Fibroblast of skin of scalp (primary cell): ENCODE data around the gene YPEL5.
"Not testable (repeated sequence)": the region's sequence is repeated elsewhere in the genome, so short reads cannot be mapped to it uniquely, and the experiment has no call there.

Experiments
- DNase-seq: peaks from one replicate; pipeline ENCODE4 v3.0.0-alpha.2; 2013

Gene YPEL5

GRCh38 chr2:30139131-30139870 is 7.5 kb upstream of the YPEL5 start:
- DNase-seq: no peak

DNA sequence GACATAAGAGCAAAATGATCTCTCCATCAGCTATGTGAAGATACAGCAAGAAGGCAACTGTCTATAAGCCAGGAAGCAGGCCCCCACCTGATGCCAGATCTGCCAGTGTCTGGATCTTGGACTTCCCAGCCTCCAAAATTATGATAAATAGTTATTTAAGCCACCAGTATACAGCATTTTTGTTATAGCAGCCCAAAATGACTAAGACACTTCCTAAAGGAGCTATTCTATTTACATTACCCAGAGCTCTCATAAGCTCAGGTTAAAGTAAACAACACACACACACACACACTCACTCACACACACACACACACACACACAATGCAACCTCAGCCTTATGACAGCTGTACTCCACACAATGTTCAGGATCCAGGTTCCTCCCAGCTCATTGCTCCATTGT is 5.7 kb upstream of the YPEL5 start:
- DNase-seq: no peak

DNA sequence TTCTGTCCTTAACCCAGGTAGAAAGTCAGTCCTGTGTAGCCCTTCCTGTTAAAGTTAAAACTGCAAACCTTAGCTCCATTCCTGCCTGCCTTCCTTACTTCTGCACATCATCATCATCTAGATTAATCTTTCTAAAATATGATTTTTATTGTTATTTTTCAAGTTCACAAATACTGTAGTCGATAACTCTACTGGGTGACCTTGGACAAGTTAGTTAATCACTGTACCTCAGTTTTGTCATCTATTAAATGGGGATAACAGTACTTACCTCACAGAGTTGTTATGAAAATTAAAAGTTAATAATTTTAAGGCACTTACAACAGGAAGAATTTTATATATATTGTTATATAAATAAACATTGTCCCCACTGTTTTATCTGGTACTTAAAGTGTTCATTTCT is 2.5 kb upstream of the YPEL5 start:
- no peak for DNase-seq

DNA sequence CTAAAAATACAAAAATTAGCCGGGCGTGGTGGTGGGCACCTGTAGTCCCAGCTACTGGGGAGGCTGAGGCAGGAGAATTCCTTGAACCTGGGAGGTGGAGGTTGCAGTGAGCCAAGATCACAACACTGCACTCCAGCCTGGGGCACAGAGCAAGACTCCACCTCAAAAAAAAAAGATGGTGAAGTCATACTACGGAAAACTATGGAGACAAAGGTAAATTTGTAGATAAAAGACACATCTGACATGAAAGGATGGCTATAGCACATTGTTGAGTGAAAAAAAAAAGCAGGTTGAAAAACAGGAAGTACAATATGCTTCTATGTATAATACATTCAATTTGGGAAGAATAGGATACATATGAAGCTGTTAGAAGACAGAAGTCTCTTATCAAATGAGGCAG is 1.9 kb upstream of the YPEL5 start:
- not testable (repeated sequence) for DNase-seq

GRCh38 chr2:30145826-30146336 is 926 bp upstream of the YPEL5 start:
- DNase-seq: no peak

DNA sequence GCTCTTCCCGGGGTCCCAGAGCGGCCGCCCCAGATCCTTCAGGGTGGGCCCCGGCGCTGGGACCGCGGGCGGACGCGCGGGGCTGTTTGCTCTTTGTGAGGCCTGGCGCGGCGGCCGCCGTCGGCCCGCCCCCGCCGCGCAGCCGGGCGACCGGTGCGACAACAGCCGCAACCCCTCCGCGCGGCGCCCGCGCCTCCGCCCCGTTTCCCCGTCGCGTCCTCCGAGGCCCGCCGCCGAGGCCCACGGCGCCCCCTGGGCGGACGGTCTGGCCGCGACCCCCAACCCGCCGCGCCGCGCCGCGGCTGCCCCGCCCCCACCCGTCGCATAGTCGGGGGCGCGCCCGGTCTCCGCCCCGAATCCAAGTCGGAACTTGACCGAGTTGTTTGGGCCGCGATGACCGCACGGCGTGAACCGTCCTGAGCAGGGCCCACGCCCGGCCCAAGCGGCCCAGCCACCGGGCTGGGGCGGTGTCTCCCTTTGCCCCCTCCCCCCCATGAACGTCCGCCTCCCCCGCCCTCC is 448 bp downstream of the YPEL5 start:
- no peak for DNase-seq

DNA sequence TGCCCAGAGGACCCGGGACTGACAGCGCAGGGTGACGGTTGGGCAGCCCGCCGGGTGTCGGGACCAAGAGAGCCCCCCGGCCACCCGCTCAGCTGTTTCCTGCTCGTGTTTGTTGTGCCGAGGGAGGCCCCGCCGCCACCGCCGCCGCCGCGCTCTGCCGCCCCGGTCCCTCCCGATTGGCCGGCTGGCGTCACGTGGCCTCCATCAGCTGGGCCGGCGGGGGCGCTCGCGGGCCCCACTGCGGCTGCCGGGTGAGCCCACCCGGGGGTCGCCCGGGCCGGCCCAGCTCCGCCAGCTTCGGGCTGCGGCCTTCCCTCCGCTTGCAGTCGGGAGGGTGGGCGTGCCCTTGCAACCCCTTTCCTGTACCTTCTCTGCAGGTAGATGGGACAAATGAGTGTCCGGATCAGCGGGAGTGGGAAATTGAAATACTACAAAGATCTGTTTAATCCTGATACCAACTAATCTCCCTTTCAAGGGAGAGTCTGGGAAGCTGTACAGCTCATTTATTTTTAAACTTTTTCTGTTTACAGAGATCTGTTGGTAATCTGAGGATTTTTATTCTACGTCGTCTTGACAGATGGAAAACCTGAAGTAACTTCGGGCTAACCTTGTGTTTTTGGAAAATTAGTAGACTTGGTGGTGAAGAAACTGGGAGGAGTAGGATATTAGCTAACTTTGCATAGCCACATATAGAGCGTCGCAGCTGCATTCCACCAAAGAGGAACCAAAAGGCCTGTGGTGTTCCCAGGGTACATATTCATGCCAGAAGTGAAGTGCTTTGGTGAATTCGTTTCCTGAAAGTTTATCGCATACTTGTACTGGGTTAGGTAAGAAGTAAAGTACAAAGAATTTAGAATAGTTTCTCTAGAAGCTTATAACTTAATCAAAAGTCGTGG is 1.2 kb downstream of the YPEL5 start:
- DNase-seq: peak; percentile 74

DNA sequence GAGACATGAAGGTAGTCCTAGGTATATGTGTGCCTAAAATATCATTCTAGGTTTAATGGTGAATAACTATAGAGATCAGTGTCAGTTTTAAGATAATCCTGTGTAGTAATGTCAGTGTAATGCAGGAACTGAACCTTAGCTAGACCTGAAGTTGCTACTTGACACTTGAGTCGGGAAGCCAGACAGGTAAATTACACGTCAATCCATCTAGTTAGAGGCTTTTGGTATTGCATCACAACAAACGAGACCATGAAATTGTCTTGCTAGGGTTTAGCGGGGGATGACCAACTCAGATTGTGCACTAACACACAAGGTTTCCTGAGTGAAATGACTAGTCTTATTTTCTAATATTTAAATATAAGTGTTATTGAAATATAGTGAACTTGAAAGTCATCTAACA is 2.0 kb downstream of the YPEL5 start:
- no peak for DNase-seq

- DNase-seq: no peak
Measured at GRCh38 chr2:30149513-30149912, 2.7 kb downstream of the YPEL5 start.

DNA sequence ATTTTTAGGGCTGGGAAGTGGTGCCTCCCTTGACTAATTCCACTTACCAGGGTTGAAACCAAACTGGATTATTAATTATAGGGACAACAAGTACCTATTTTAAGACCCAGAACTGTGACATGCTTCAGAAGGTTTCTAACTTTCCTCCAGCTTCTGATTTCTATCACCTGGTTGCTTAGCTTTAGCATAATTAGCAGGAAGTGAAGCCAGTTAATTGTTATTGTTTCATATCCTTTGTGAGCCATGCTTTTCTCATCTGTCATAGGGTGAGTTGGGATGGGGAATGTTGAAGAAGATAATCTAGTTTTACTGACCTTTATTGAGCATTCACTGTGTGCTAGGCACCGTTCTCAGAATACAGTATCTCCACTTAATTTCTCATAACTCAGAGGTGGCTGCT is 3.2 kb downstream of the YPEL5 start:
- no peak for DNase-seq

DNA sequence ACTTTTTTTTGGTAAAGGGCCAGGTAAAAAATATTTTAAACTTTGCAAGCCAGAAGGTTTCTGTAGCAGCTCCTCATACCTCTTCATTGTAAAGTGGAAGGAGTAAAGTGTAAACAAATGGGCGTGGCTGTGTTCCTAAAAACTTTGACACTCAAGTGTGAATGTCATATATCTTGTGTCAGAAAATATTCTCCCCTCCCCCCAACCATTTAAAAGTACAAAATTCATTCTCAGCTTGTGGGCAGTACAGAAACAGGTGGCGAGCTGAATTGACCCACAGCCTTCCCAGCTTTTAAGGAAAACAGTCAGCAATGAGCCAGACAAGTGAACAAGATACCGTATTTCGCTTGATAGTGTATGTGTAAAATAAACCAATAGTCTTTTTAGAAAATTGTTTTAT is 4.0 kb downstream of the YPEL5 start:
- DNase-seq: no peak

GRCh38 chr2:30152385-30152784 is 5.6 kb downstream of the YPEL5 start:
- DNase-seq: no peak

DNA sequence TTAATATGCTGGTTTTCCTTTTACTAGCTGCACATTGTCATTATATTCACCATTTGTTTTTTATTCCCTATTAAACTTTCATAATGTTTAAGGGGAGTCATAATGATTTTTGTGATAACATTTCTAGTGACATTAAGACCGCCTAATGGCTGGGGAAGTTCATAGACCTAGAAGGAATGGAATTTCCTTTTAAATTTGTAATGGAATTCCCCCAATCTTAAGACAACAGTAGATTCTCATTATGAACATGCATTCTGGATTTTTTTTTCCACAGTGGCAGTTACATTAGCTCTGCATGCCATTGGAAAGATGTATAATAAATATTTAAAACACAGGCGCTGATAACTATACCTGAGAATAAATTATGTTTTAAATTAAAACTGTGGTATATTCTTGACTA is 8.4 kb downstream of the YPEL5 start:
- peak; percentile 26 for DNase-seq

DNA sequence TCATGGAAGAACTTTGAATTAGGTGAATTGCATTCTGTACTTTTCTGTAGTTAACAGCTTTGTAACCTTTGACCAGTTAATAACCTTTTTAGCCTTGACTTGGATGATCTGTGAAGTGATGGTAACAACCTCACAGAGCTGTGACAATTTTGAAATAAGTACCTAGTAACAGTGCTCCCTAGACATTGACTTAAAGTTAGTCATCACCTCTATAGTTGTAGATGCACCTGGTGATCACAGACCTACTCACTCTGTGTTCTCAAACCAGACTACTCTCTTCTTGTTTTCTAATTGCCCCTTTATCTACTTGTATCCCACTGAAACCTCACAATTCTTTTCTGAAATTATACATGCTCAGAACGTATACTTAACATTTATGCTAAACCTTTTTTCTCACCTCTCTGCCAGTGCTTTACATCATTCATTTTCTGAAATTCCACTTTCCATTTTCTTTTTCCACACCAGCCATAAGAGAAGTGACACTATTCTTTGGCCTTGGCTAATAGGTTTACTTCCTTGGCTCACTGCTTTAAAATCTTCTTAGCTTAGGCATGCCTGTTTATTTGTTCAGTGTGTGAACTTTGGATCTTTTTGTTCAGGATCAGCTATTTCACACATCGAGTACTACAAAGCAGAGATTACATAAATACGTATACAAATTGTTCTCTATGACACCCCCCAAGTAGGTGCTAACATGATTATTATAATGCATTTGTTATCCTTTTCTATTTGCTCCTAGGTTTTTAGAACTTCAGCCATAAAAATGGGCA is 9.3 kb downstream of the YPEL5 start:
- DNase-seq: no peak

GRCh38 chr2:30157616-30158015 is 10.8 kb downstream of the YPEL5 start:
- DNase-seq: no peak

GRCh38 chr2:30159766-30160165 is 13.0 kb downstream of the YPEL5 start:
- DNase-seq: no peak

DNA sequence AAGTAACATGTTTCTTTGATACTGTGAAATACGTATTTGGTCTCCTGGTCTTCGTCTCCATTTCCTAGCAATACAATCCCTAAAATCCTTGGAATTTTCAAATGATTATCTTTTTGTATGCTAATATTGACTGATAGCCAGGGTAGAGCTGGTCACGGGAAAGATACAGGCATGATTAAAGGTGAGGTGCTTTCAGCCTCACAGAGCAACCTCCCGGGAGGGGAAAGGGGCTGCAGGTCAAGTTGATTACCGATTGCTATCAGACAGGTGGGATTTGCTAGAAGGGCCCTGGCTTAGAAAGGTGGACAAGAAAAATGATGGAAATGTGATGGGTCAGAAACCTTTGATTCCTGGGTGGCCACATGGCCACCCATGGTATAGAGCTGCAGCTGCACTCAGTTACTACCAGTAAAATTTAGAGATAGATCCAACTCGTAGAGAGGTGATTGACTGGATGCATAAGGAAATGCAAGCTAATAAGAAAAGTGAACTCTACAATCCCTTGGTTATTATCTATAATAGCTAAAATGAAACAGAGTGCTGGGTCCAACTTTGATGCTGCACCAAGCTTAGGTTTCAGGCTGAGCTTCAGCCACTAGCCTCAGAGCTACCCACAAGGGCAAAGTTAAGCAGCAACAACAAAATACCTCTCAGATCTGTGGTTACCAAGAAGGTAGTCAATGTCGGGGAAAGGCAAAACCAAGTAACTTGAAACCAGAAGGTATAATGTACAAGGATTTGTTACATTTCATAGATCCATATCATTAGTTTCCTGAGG is 15.3 kb downstream of the YPEL5 start:
- no peak for DNase-seq

DNA sequence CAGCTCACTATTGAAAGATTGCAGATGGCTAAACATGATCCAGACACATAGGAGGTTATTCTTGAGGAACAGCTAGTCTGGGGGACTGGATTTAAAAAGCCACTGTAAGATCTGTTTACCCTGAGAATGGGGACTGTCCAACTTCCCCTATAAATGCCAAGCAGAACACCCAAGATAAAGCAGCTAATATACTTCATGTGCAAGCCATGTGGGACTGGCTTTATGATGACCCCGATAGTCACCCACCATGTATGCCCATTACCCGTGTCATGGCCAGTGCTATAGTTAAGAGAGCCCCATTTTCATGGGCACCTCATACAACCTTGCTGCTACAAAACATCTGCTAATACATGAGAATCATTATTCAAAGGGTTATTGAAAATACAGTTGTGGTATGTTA is 16.0 kb downstream of the YPEL5 start:
- DNase-seq: no peak

DNA sequence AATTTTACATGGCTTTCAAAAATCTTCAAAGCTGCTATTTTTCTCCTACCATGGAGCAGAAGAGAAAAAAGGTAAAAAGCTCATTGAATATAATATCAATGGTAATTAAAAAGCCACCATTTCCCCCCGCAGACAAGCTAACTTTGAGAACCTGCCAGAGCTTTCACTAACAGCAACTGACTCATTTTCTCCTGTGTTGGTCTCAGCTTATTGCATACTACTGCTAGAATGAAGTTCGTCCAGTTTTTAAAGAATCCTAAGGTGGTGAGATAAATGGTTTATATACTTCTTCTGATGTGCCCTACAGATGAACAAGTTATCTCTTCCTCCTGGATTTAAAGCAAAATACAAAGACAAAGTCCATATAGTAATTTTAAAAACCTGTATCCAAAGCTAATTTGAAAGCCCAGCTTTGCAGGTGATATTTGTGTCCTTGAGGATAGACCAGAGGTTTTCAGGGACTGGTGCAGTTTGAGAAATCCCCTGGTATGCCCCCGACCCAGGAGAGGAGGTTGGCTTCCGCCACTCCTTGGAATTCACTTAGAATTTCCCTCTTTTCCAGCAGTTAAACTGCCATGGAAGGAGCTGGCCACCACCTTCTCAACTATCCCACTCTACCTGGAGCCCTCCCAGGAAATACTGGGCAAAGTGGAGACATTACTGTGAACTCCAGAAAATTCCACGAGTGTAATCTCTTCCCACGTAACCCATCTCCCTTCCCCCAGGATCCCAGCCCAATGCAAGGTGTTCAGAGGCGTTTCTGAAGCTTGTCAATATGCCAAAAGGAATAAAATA is 17.5 kb downstream of the YPEL5 start:
- DNase-seq: no peak

DNA sequence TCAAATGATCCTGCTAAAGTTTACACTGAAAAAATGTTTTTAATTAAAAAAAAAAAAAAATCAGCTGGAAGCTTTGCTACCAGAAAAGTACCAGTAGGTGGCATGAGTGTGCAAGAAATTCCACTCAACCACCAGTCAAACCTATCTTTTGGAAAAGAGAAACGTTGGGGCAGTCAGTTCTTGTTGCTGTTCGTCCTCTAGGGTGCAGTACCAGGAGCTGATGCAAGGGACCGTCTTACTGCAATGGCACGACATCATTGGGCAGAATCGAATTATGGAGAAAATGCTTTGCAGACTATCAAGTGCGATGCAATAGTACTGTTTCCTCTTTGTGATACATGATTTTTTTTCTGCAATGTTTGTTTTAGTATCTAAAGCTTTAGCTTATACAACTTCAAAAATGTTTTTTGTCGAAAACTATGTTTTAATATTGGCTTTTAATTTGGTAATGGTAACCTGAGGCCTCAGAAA is 18.3 kb downstream of the YPEL5 start:
- peak; percentile 93 for DNase-seq

GRCh38 chr2:30165617-30166016 is 18.8 kb downstream of the YPEL5 start:
- no peak for DNase-seq
